Neuronal stem cell (in vitro differentiated cells): ENCODE results near the gene HGS.

Experiments used
- DNase-seq: peaks from one replicate; pipeline ENCODE4 v3.0.0-alpha.2; 2013; ENCODE audit warnings: low spot score
- H2AFZ ChIP-seq: one replicate; pipeline ENCODE4 v1.6.1; 2013; ENCODE audit warnings: mild to moderate bottlenecking, low read length, inconsistent platforms
- H2AK5ac ChIP-seq: 2 replicates; pipeline ENCODE4 v1.6.1; 2013; ENCODE audit warnings: low read depth, mild to moderate bottlenecking, inconsistent platforms, low read length, moderate library complexity, mixed read lengths
- H2BK120ac ChIP-seq: 2 replicates; pipeline ENCODE4 v1.6.1; 2013; ENCODE audit warnings: low read depth, mild to moderate bottlenecking, inconsistent platforms, low read length, moderate library complexity, mixed read lengths
- H2BK12ac ChIP-seq: one replicate; pipeline ENCODE4 v1.6.1; 2013; ENCODE audit warnings: low read length, inconsistent platforms
- H2BK15ac ChIP-seq: 2 replicates; pipeline ENCODE4 v1.6.1; 2013; ENCODE audit warnings: mild to moderate bottlenecking, low read length, inconsistent platforms, mixed read lengths
- H2BK5ac ChIP-seq: one replicate; pipeline ENCODE4 v1.6.1; 2013; ENCODE audit warnings: inconsistent platforms, mild to moderate bottlenecking, low read length, moderate library complexity
- H3K14ac ChIP-seq: one replicate; pipeline ENCODE4 v1.6.1; 2013; ENCODE audit warnings: low read length, inconsistent platforms
- H3K18ac ChIP-seq: 2 replicates; pipeline ENCODE4 v1.6.1; 2013; ENCODE audit warnings: low read length, inconsistent platforms
- H3K23ac ChIP-seq: 2 replicates; pipeline ENCODE4 v1.6.1; 2013; ENCODE audit warnings: low read depth, mild to moderate bottlenecking, mixed read lengths, low read length, inconsistent platforms; ENCODE audit not compliant: poor library complexity
- H3K27ac ChIP-seq: replicated peaks from 3 replicates; pipeline ENCODE4 v1.5.1; 2013; ENCODE audit warnings: low read length, inconsistent platforms
- H3K27me3 ChIP-seq, 3 experiments: 2 replicates each; pipeline ENCODE4 v1.6.1; 2013; ENCODE audit warnings: low read length in 3 of 3, mild to moderate bottlenecking in 2 of 3, inconsistent platforms in 1 of 3, low read depth in 1 of 3, mixed read lengths in 1 of 3, moderate library complexity in 1 of 3; ENCODE audit not compliant: control insufficient read depth in 3 of 3, insufficient read depth in 3 of 3
- H3K36me3 ChIP-seq, 2 donors: replicated peaks in 1 of 2; 2 replicates each; pipeline ENCODE4 v1.6.1; 2013; ENCODE audit warnings: low read length in 2 of 2; ENCODE audit not compliant: control insufficient read depth in 2 of 2, insufficient read depth in 2 of 2
- H3K4ac ChIP-seq: 2 replicates; pipeline ENCODE4 v1.6.1; 2013; ENCODE audit warnings: inconsistent platforms, mild to moderate bottlenecking, low read length, moderate library complexity
- H3K4me1 ChIP-seq, 2 donors: 1 replicate in 1 of 2; 2 replicates in 1 of 2; pipeline ENCODE4 v1.6.1; 2013; ENCODE audit warnings: low read length in 2 of 2, low read depth in 1 of 2; ENCODE audit not compliant: control insufficient read depth in 2 of 2, insufficient read depth in 1 of 2
- H3K4me2 ChIP-seq: one replicate; pipeline ENCODE4 v1.6.1; 2013; ENCODE audit warnings: mild to moderate bottlenecking, low read length, inconsistent platforms; ENCODE audit not compliant: insufficient read depth, poor library complexity, severe bottlenecking
- H3K4me3 ChIP-seq, 2 donors: 2 replicates each; pipeline ENCODE4 v1.5.1; 2013; ENCODE audit warnings: low read length in 2 of 2, mild to moderate bottlenecking in 2 of 2, inconsistent platforms in 1 of 2, moderate library complexity in 1 of 2
- H3K79me1 ChIP-seq: one replicate; pipeline ENCODE4 v1.6.1; 2013; ENCODE audit warnings: low read depth, mild to moderate bottlenecking, inconsistent platforms, low read length, moderate library complexity
- H3K9ac ChIP-seq: one replicate; pipeline ENCODE4 v1.6.1; 2013; ENCODE audit warnings: mild to moderate bottlenecking, low read depth, low read length, inconsistent platforms; ENCODE audit not compliant: poor library complexity
- H3K9me3 ChIP-seq, 2 donors: replicated peaks in 1 of 2; 2 replicates each; pipeline versions ENCODE3 to v1.6.1; 2013; ENCODE audit warnings: low read length in 2 of 2, mild to moderate bottlenecking in 2 of 2, inconsistent platforms in 1 of 2, low read depth in 1 of 2, mixed read lengths in 1 of 2, moderate library complexity in 1 of 2; ENCODE audit not compliant: control insufficient read depth in 2 of 2, insufficient read depth in 1 of 2
- H4K8ac ChIP-seq: one replicate; pipeline ENCODE4 v1.6.1; 2013; ENCODE audit warnings: low read depth, mild to moderate bottlenecking, inconsistent platforms, low read length, moderate library complexity
- H4K91ac ChIP-seq: one replicate; pipeline ENCODE4 v1.6.1; 2013; ENCODE audit warnings: low read length, low read depth, mild to moderate bottlenecking, inconsistent platforms; ENCODE audit not compliant: poor library complexity
- WGBS, 2 donors: extraction: QIAGEN DNeasy Blood & Tissue Kit; methylation state at CpG; one replicate each; pipeline ENCODE4 v1.1.7; 2013; ENCODE audit warnings: missing lambda C conversion rate in 2 of 2, mixed read lengths in 1 of 2; ENCODE audit not compliant: insufficient read length in 2 of 2, insufficient replicate concordance in 1 of 2; ENCODE audit errors: extremely low coverage in 2 of 2; 5-methylcytosine and 5-hydroxymethylcytosine counted together

Gene HGS

GRCh38 chr17:81719410-81720266 lies 35.8 kb downstream of the HGS start:
- no peak for DNase-seq
- Histone ChIP-seq H3K4me3 (no peak overlapping the region), H3K4ac (no peak overlapping the region), H4K8ac (peak overlapping the region; percentile 3), H3K27me3 (no peaks in the 10 kb centered on the region), H2BK15ac (no peak overlapping the region), H2BK12ac (no peak overlapping the region), H3K79me1 (peaks cover 11% of the 10 kb centered on the region), H3K18ac (no peak overlapping the region), H3K36me3 (peaks cover 10 to 36% of the 10 kb centered on the region in 2 donors), H3K14ac (peak overlapping the region; percentile 56), H2AK5ac (no peak overlapping the region), H3K23ac (no peak overlapping the region), H3K27ac (no peak overlapping the region), H3K4me1 (no peaks in the 10 kb centered on the region), H4K91ac (no peak overlapping the region), H2BK120ac (no peak overlapping the region), H2AFZ (no peak overlapping the region), H3K9me3 (no peaks in the 10 kb centered on the region), H3K4me2 (no peak overlapping the region), H3K9ac (no peak overlapping the region), H2BK5ac (peak overlapping the region; percentile 75)
- WGBS, 2 donors: no CpG with 5 or more reads among the region's 33 CpGs

GRCh38 chr17:81720267-81721071 lies 36.7 kb downstream of the HGS start:
- Histone ChIP-seq H2BK12ac (no peak overlapping the region), H3K9ac (no peak overlapping the region), H3K79me1 (peaks cover 6% of the 10 kb centered on the region), H2AK5ac (no peak overlapping the region), H3K4ac (no peak overlapping the region), H3K18ac (peak overlapping the region; percentile 39), H2BK15ac (no peak overlapping the region), H3K4me1 (no peaks in the 10 kb centered on the region), H3K27me3 (no peaks in the 10 kb centered on the region), H3K4me3 (no peak overlapping the region), H3K14ac (peak overlapping the region; percentile 56), H3K23ac (no peak overlapping the region), H3K27ac (no peak overlapping the region), H4K8ac (no peak overlapping the region), H3K36me3 (peaks cover 7 to 28% of the 10 kb centered on the region in 2 donors), H3K9me3 (no peaks in the 10 kb centered on the region), H3K4me2 (no peak overlapping the region), H2AFZ (no peak overlapping the region), H2BK5ac (peak overlapping the region; percentile 75), H2BK120ac (no peak overlapping the region), H4K91ac (no peak overlapping the region)
- WGBS, 2 donors: no CpG with 5 or more reads among the region's 33 CpGs
- DNase-seq: no peak

GRCh38 chr17:81722184-81723120 lies 38.6 kb downstream of the HGS start:
- peak overlapping the region; percentile 68 for H3K23ac ChIP-seq
- H3K4ac ChIP-seq: no peak overlapping the region
- H3K27ac ChIP-seq: no peak overlapping the region
- no peaks in the 10 kb centered on the region for H3K9me3 ChIP-seq
- H2BK120ac ChIP-seq: peak overlapping the region; percentile 36
- peak overlapping the region; percentile 94 for H3K14ac ChIP-seq
- H2BK12ac ChIP-seq: peak overlapping the region; percentile 86
- H3K4me2 ChIP-seq: no peak overlapping the region
- DNase-seq: no peak
- H3K79me1 ChIP-seq: no peaks in the 10 kb centered on the region
- H4K91ac ChIP-seq: no peak overlapping the region
- H4K8ac ChIP-seq: no peak overlapping the region
- H3K4me1 ChIP-seq: no peaks in the 10 kb centered on the region
- H3K4me3 ChIP-seq: no peak overlapping the region
- H2BK15ac ChIP-seq: no peak overlapping the region
- H3K9ac ChIP-seq: no peak overlapping the region
- no peak overlapping the region for H2BK5ac ChIP-seq
- peak overlapping the region; percentile 22 for H3K18ac ChIP-seq
- no CpG with 5 or more reads among the region's 10 CpGs for WGBS, 2 donors
- H2AFZ ChIP-seq: no peak overlapping the region
- H2AK5ac ChIP-seq: no peak overlapping the region
- peaks cover 6 to 21% of the 10 kb centered on the region in 2 donors for H3K36me3 ChIP-seq
- H3K27me3 ChIP-seq: no peaks in the 10 kb centered on the region
